ENCODE results near the gene SLCO3A1. TPM values are rescaled to one million over a fixed set of nuclear protein-coding genes. Genes with fewer than 3 reads are reported as not detected.

SLCO3A1 gene
- total RNA-seq, 1 experiment from 2014 or later, result 5.1 TPM

GRCh38 chr15:92020207-92020606, 166.7 kb downstream of the SLCO3A1 start:
- no peak overlapping the region for H3K9ac ChIP-seq (ENCODE audit: low read length)
- no peaks in the 10 kb centered on the region for H3K9me2 ChIP-seq (ENCODE audit: insufficient read depth)
- no peaks in the 10 kb centered on the region for H3K4me1 ChIP-seq (ENCODE audit: control insufficient read depth in 1 of 2, insufficient read depth in 2 of 2, low read length in 2 of 2)
- ChIA-PET CTCF (no interaction called here), RAD21 (ENCODE audit: low non-redundant PET in 1 of 2, low total read pairs in 2 of 2, uncharacterized antibody in 2 of 2, unreplicated experiment in 2 of 2) (no interaction called here), POLR2A (no interaction called here)
- H2AFZ ChIP-seq (ENCODE audit: low read depth, low read length, poor library complexity, severe bottlenecking), result no peak overlapping the region
- no peaks in the 10 kb centered on the region for H3K27me3 ChIP-seq (ENCODE audit: insufficient read depth, low read length)
- H3K4me2 ChIP-seq (ENCODE audit: low read length), result no peak overlapping the region
- BruUV-seq (replicated peaks), result no TSS peak
- no peak overlapping the region for H3K4me3 ChIP-seq (replicated peaks in 1 of 2; ENCODE audit: low read depth in 1 of 2, low read length in 2 of 2)
- ATAC-seq (no peak), DNase-seq (ENCODE audit: low read depth, low spot score) (no peak)
- TF ChIP-seq EZH2phosphoT487 (IDR thresholded peaks at IDR 0.05; ENCODE audit: borderline replicate concordance) (no peak), RAD21 (IDR thresholded peaks at IDR 0.05; ENCODE audit: low read depth) (no peak), POLR2AphosphoS5 (IDR thresholded peaks at IDR 0.05; ENCODE audit: low read depth, low read length) (no peak), ZFX (IDR thresholded peaks at IDR 0.05) (no peak), EZH2 (IDR thresholded peaks at IDR 0.05) (no peak), FOSL1 (IDR thresholded peaks at IDR 0.05; ENCODE audit: low read depth) (no peak), ZBTB33 (IDR thresholded peaks at IDR 0.05; ENCODE audit: extremely low read depth, insufficient replicate concordance, low read length) (no peak), SRF (IDR thresholded peaks at IDR 0.05; ENCODE audit: low read depth) (no peak), EGR1 (IDR thresholded peaks at IDR 0.05; ENCODE audit: low read depth) (no peak), SIN3A (IDR thresholded peaks at IDR 0.05; ENCODE audit: low read depth) (no peak), ELF1 (IDR thresholded peaks at IDR 0.05; ENCODE audit: borderline replicate concordance, low read depth) (no peak), CBX3 (IDR thresholded peaks at IDR 0.05; ENCODE audit: low read depth) (no peak), ZNF274 (IDR thresholded peaks at IDR 0.05; ENCODE audit: low read depth, low read length) (no peak), JUND (IDR thresholded peaks at IDR 0.05) (no peak), CTCF (IDR thresholded peaks at IDR 0.05 in 2 of 3, conservative IDR thresholded peaks at IDR 0.05 in 1 of 3; ENCODE audit: borderline replicate concordance in 1 of 3, insufficient read depth in 1 of 3, low read depth in 2 of 3, low read length in 2 of 3) (no peak), YY1 (IDR thresholded peaks at IDR 0.05; ENCODE audit: extremely low read depth, insufficient replicate concordance, low read depth, low read length) (no peak), CEBPB (IDR thresholded peaks at IDR 0.05; ENCODE audit: low read depth) (no peak), POLR2A (IDR thresholded peaks at IDR 0.05; ENCODE audit: borderline replicate concordance, extremely low read depth, insufficient read depth, insufficient read length) (no peak), SP1 (IDR thresholded peaks at IDR 0.05; ENCODE audit: low read depth) (no peak)
- H3K79me2 ChIP-seq (ENCODE audit: insufficient read depth, low read length), result no peaks in the 10 kb centered on the region
- H3K9me3 ChIP-seq (ENCODE audit: control insufficient read depth in 1 of 2, insufficient read depth in 1 of 2, low read depth in 1 of 2, low read length in 2 of 2), result no peaks in the 10 kb centered on the region
- H4K20me1 ChIP-seq (ENCODE audit: insufficient read depth), result no peaks in the 10 kb centered on the region
- H3K36me3 ChIP-seq (ENCODE audit: control insufficient read depth in 1 of 2, insufficient read depth in 2 of 2, low read length in 2 of 2), result no peaks in the 10 kb centered on the region
- intact Hi-C loops (cut with micrococcal nuclease), result no loop called here
- H3K27ac ChIP-seq (ENCODE audit: low read depth, low read length), result no peak overlapping the region

All from HCT116 (cell line).